ENCODE measurements around the gene OR2B3. TPM values are rescaled to one million over a fixed set of nuclear protein-coding genes. Genes with fewer than 3 reads are reported as not detected.
"Not testable (repeated sequence)": the region's sequence is repeated elsewhere in the genome, so short reads cannot be mapped to it uniquely, and the experiment has no call there.

OR2B3 gene, protein sequence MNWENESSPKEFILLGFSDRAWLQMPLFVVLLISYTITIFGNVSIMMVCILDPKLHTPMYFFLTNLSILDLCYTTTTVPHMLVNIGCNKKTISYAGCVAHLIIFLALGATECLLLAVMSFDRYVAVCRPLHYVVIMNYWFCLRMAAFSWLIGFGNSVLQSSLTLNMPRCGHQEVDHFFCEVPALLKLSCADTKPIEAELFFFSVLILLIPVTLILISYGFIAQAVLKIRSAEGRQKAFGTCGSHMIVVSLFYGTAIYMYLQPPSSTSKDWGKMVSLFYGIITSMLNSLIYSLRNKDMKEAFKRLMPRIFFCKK
- not detected in 2 replicates for total RNA-seq (2014; rRNA removed; shearing (Covaris generic))

GRCh38 chr6:29087213-29087612, at the start of gene OR2B3:
Gene OR2B3, minus strand, starts transcription at chr6:29087313. Its CDS starts 65 bp downstream, at chr6:29087248.
- no peak for DNase-seq (ENCODE audit: low read depth)

DNA sequence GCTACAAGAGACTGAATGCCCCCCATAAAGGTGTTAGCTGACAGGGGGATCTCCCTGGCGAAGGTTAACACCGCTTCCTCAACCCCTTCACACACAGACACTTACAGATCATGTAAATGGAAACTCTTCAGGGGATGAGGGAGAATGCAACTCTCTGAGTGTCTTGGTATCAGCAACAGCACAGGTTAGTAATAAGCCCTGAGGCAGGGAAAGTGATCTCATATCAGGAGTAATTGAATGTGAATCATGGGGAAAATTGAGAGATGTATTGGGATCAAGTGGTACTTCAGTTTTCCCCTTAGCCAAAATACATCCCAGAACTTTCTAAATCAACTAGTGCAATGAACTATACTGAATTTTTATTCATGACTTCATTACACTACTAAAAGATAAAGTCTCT, 44.6 kb upstream of the OR2B3 start:
- DNase-seq (ENCODE audit: low read depth): peak; percentile 32

DNA sequence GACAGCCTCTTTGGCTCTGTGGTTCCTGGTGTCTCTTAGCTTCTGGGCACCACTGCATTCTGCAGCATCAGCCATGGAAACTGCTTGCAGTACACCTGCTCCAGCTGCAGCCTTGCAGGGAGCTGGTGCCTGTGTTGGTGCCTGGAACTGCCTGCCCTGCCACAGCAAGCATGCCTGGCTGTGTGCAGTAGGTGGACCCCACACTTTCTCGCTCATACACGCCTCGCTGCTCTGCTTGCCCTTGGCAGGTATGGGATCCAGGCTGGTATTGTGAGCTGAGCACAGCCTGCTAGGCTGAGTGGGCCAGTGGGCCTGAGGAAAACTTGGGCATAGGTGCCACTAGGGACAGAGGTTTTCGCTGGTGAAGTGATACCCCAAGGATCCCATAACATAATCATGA, 43.5 kb upstream of the OR2B3 start:
- DNase-seq (ENCODE audit: low read depth): no peak

DNA sequence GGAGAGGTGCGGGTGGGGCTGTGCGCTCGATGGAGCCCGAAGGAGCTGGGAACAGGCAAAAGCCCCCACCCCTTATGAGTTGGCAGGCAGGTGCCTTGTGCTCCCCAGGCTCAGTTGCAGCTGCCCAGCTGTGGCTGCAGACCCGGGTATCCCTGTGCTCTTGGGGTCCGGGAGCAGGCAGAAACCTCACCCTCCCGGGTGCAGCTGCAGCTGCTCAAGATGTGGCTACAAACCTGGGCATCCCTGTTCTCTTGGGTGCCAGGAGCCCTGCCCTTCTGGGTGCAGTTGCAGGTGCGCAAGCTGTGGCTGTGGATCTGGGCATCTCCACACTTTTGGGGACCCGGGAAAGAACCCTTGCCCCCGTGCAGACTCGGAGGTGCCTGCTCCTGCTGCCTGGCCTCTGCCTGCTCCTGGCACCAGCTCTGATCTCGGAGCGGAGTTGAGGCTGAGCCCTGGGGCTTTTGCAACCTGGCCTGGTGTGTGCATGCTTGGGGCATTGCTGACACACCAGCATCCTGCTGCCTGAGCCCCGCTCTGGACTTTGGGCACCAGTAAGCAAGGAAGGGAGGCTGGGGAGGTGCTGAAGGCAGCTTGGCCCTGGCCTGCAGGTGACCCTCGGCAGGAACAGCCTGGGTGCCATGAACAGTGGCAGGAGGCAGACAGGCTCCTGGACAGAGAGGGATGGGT, 42.4 kb upstream of the OR2B3 start:
- DNase-seq (ENCODE audit: low read depth): no peak

- DNase-seq (ENCODE audit: low read depth): not testable (repeated sequence)
These were observed 27.9 kb upstream of the OR2B3 start for GRCh38 chr6:29114964-29115363.

GRCh38 chr6:29112135-29112534, 25.0 kb upstream of the OR2B3 start:
- no peak for DNase-seq (ENCODE audit: low read depth)

DNA sequence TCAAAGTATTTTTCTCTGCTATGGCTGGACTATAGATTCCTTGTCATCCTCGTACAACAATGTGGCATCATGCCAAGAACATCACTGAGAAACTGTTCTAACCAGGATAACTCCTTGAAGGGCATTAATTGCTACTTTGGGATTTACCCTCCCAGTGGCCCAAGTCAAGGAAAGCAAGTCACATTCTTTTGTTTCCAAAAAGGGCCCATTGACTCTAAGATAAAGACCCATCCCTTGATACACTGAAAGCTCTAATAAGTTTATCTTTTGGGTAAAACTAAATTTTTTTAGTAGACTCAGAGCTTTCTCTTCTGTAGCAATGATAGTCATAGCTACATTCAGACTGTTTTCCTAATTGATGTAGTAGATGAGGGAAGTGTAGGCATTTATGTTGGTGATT, 20.6 kb upstream of the OR2B3 start, which contains the start of gene OR2J3:
OR2J3 (plus strand) TSS at position 301 of the 400 bp plus-strand sequence. CDS start 3,833 bp downstream, outside the sequence.
- no peak for DNase-seq (ENCODE audit: low read depth)

DNA sequence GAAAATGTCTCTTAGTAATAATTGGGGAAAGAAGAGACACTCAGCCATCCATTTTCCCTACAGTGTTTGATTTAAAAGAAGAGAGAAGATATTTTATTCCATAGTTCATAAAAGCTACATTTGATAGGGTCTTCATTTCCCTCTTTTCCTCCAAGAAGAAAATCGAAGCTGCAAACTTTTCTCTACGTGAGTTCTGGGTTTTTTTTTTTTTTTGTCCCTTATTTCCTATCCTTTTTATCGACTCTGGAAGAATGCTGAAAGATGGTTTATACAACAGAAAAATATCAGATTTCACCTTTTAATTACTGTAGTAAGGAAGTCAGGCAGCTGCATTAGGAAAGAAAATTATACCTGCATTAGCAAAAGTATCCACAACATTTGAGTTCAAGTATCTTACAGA, 12.1 kb upstream of the OR2B3 start, which contains the start of gene OR2J1:
OR2J1 (plus strand) TSS at position 301 of the 400 bp plus-strand sequence. CDS start 1,453 bp downstream, outside the sequence.
- no peak for DNase-seq (ENCODE audit: low read depth)

GRCh38 chr6:29097803-29098202, 10.7 kb upstream of the OR2B3 start:
- no peak for DNase-seq (ENCODE audit: low read depth)

- DNase-seq (ENCODE audit: low read depth): no peak
These were observed 5.8 kb upstream of the OR2B3 start for GRCh38 chr6:29092957-29093356.

DNA sequence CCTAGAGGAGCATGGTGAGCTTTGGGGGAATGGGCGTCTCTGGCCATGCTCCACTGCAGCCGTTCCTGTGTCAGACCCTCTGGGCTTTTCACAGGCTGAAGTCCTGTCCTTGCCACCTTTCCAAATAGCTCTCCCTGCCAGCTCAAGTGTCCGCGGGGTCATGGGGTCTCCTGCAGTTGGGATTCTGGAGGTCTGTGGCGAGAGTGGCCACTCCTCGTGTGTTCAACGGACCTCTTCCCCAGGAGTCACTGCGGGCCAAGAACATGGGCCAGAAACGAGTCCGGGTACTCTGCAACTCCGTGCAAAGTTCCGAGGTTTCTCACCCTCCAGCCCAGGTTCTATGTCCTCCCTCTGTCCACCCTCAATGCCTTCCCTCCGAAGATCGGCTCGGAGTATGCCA, 4.7 kb downstream of the OR2B3 start:
- no peak for DNase-seq (ENCODE audit: low read depth)

- DNase-seq (ENCODE audit: low read depth): no peak
These were observed 5.8 kb downstream of the OR2B3 start for GRCh38 chr6:29081312-29081711.

DNA sequence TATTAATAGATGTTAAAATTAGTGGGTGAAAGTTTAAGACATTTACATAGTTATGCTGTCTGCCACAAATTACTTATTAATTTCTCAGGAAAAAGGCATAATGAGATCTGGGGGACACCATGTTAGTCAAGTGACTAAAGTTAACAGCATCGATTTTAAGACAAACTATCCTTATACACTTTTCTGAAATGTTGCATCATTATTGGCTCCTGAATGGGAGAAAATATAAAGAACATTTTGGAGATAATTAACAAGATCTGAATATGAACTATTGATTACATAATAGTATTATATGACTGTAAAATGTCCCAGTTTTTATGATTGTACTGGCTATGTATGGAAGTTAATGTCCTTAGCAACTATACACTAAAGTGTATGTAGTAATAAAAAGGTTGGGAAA, 7.9 kb downstream of the OR2B3 start:
- DNase-seq (ENCODE audit: low read depth): no peak

DNA sequence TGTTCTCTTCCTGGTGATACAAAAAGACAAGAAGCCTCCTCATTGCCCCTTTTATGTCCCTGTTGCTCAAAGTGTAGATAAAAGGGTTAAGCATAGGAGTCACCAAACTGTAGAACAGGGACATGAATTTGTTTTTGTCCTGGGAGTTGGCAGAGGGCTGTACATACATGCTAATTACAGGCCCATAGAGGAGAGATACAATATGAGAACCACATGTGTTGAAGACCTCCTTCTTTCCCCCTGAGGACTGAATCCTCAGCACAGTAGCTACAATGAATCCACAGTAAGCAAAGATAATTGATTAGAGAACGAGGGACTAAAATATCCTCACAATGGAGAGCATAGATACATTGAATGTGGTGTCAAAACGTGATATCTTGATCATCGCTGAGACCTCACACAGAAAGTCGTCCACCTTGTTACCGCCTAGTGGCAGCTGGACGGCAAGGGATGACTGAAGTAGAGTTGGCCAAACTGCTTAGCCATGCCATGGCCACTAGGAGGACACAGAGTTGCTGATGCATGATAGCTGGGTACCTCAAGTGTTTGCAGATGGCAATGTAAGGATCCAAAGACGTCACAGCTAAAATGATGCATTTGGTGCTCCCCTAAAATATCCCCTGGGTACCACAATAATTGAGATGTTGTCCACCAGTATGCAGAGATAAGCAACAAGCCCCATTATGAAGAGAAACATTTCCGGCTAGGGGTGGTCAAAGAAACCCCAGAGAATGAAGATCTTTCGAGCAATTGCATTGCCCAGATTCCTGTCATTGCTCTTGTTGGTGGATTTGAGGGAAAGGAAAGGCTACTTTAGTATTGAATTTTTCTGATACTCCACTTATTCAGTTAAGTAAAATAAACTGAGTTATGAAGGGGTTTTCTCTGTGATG, 15.0 kb downstream of the OR2B3 start:
- DNase-seq (ENCODE audit: low read depth): peak; percentile 50

GRCh38 chr6:29051680-29052079, 35.4 kb downstream of the OR2B3 start:
- DNase-seq (ENCODE audit: low read depth): no peak

DNA sequence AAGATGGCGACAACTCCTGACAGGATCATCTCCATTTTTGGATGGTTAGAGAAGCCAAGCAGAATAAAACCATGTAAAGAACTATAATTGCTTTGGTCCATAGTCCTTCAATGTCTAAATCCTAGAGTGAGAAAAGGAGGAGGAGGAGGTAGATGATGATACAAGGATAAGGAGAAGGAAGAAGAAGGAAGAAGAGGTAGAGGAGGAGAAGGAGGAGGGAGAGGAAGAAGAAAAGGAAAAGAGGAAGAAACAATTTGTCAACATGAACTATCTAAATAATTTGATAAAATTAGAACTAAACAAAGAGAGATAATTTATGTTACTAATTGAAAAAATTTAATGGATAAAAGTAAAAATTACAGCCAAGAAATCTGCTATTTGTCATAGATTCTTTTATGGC, 42.0 kb downstream of the OR2B3 start, which contains the start of gene OR2W1:
OR2W1 (minus strand) TSS at position 101 of the 400 bp plus-strand sequence; CDS start at position 101, 0 bp downstream.
- DNase-seq (ENCODE audit: low read depth): no peak

Other genes starting within 250 kb of the OR2B3 start
- gene TRIM27, start 163.3 kb downstream of the OR2B3 start, total RNA-seq (2014; rRNA removed; shearing (Covaris generic)): 88.1 and 104 TPM in 2 replicates
- 4.6 and 5.3 TPM in 2 replicates for gene ZNF311, start 82.0 kb downstream of the OR2B3 start, total RNA-seq (2014; rRNA removed; shearing (Covaris generic))
- not detected in 2 replicates for gene OR2W1, start 42.1 kb downstream of the OR2B3 start, total RNA-seq (2014; rRNA removed; shearing (Covaris generic))
- gene OR2J1, start 12.2 kb upstream of the OR2B3 start, total RNA-seq (2014; rRNA removed; shearing (Covaris generic)): not detected in 2 replicates
- gene OR2J3, start 20.7 kb upstream of the OR2B3 start, total RNA-seq (2014; rRNA removed; shearing (Covaris generic)): not detected in 2 replicates
- gene OR2J2, start 83.6 kb upstream of the OR2B3 start, total RNA-seq (2014; rRNA removed; shearing (Covaris generic)): not detected in 2 replicates
- not detected in 2 replicates for gene OR14J1, start 214.4 kb upstream of the OR2B3 start, total RNA-seq (2014; rRNA removed; shearing (Covaris generic))

Measured in M059J (cell line).